ENCODE data around the gene FOXK1.

Gene FOXK1

GRCh38 chr7:4765776-4766490 is 83.8 kb downstream of the FOXK1 start:
- H3K4me3 ChIP-seq (ENCODE audit: low read depth, low read length), result no peak overlapping the region
- no peaks in the 10 kb centered on the region for H3K4me1 ChIP-seq (ENCODE audit: control insufficient read depth, insufficient read depth, low read length, unreplicated experiment)
- H3K27ac ChIP-seq (ENCODE audit: low read depth, low read length), result no peak overlapping the region
- H3K79me2 ChIP-seq (ENCODE audit: control insufficient read depth, insufficient read depth, low read length, unreplicated experiment), result no peaks in the 10 kb centered on the region
- H3K36me3 ChIP-seq (ENCODE audit: insufficient read depth, low read length), result peaks cover 7% of the 10 kb centered on the region; the same call in 1 of the 2 replicates
- H3K27me3 ChIP-seq (ENCODE audit: insufficient read depth, low read length), result no peaks in the 10 kb centered on the region
- H2AFZ ChIP-seq (ENCODE audit: low read length, unreplicated experiment), result no peak overlapping the region

- no peak overlapping the region for H2AFZ ChIP-seq (ENCODE audit: low read length, unreplicated experiment)
- H3K36me3 ChIP-seq (ENCODE audit: insufficient read depth, low read length), result peaks cover 7% of the 10 kb centered on the region; the same call in 1 of the 2 replicates
- H3K79me2 ChIP-seq (ENCODE audit: control insufficient read depth, insufficient read depth, low read length, unreplicated experiment), result no peaks in the 10 kb centered on the region
- no peak overlapping the region for H3K27ac ChIP-seq (ENCODE audit: low read depth, low read length)
- no peak overlapping the region for H3K4me3 ChIP-seq (ENCODE audit: low read depth, low read length)
- H3K4me1 ChIP-seq (ENCODE audit: control insufficient read depth, insufficient read depth, low read length, unreplicated experiment), result no peaks in the 10 kb centered on the region
- H3K27me3 ChIP-seq (ENCODE audit: insufficient read depth, low read length), result no peaks in the 10 kb centered on the region
Measured at GRCh38 chr7:4766666-4767519, 84.8 kb downstream of the FOXK1 start.

GRCh38 chr7:4768597-4769569 is 86.8 kb downstream of the FOXK1 start:
- Histone ChIP-seq H3K27ac (ENCODE audit: low read depth, low read length) (no peak overlapping the region), H3K36me3 (ENCODE audit: insufficient read depth, low read length) (no peaks in the 10 kb centered on the region), H3K4me3 (ENCODE audit: low read depth, low read length) (no peak overlapping the region), H3K4me1 (ENCODE audit: control insufficient read depth, insufficient read depth, low read length, unreplicated experiment) (peaks cover 1% of the 10 kb centered on the region), H2AFZ (ENCODE audit: low read length, unreplicated experiment) (no peak overlapping the region), H3K27me3 (ENCODE audit: insufficient read depth, low read length) (no peaks in the 10 kb centered on the region), H3K79me2 (ENCODE audit: control insufficient read depth, insufficient read depth, low read length, unreplicated experiment) (no peaks in the 10 kb centered on the region)

GRCh38 chr7:4769761-4770160 is 87.7 kb downstream of the FOXK1 start:
- H3K4me1 ChIP-seq (ENCODE audit: control insufficient read depth, insufficient read depth, low read length, unreplicated experiment), result peaks cover 10% of the 10 kb centered on the region
- H3K79me2 ChIP-seq (ENCODE audit: control insufficient read depth, insufficient read depth, low read length, unreplicated experiment), result no peaks in the 10 kb centered on the region
- H3K27me3 ChIP-seq (ENCODE audit: insufficient read depth, low read length), result no peaks in the 10 kb centered on the region
- H3K27ac ChIP-seq (ENCODE audit: low read depth, low read length), result no peak overlapping the region
- H3K4me3 ChIP-seq (ENCODE audit: low read depth, low read length), result no peak overlapping the region
- H2AFZ ChIP-seq (ENCODE audit: low read length, unreplicated experiment), result no peak overlapping the region
- H3K36me3 ChIP-seq (ENCODE audit: insufficient read depth, low read length), result no peaks in the 10 kb centered on the region

GRCh38 chr7:4770886-4771285 is 88.8 kb downstream of the FOXK1 start:
- H3K4me1 ChIP-seq (ENCODE audit: control insufficient read depth, insufficient read depth, low read length, unreplicated experiment), result peaks cover 10% of the 10 kb centered on the region
- no peak overlapping the region for H3K27ac ChIP-seq (ENCODE audit: low read depth, low read length)
- H3K27me3 ChIP-seq (ENCODE audit: insufficient read depth, low read length), result no peaks in the 10 kb centered on the region
- no peak overlapping the region for H2AFZ ChIP-seq (ENCODE audit: low read length, unreplicated experiment)
- H3K4me3 ChIP-seq (ENCODE audit: low read depth, low read length), result no peak overlapping the region
- H3K79me2 ChIP-seq (ENCODE audit: control insufficient read depth, insufficient read depth, low read length, unreplicated experiment), result peaks cover 5% of the 10 kb centered on the region
- no peaks in the 10 kb centered on the region for H3K36me3 ChIP-seq (ENCODE audit: insufficient read depth, low read length)

- Histone ChIP-seq H3K4me1 (ENCODE audit: control insufficient read depth, insufficient read depth, low read length, unreplicated experiment) (peaks cover 12% of the 10 kb centered on the region), H3K36me3 (ENCODE audit: insufficient read depth, low read length) (no peaks in the 10 kb centered on the region), H3K27me3 (ENCODE audit: insufficient read depth, low read length) (no peaks in the 10 kb centered on the region), H3K4me3 (ENCODE audit: low read depth, low read length) (no peak overlapping the region), H3K27ac (ENCODE audit: low read depth, low read length) (no peak overlapping the region), H2AFZ (ENCODE audit: low read length, unreplicated experiment) (no peak overlapping the region), H3K79me2 (ENCODE audit: control insufficient read depth, insufficient read depth, low read length, unreplicated experiment) (peaks cover 13% of the 10 kb centered on the region)
Measured at GRCh38 chr7:4771737-4772136, 89.6 kb downstream of the FOXK1 start.

- Histone ChIP-seq H3K4me1 (ENCODE audit: control insufficient read depth, insufficient read depth, low read length, unreplicated experiment) (peaks cover 15% of the 10 kb centered on the region), H3K27ac (ENCODE audit: low read depth, low read length) (no peak overlapping the region), H2AFZ (ENCODE audit: low read length, unreplicated experiment) (no peak overlapping the region), H3K27me3 (ENCODE audit: insufficient read depth, low read length) (no peaks in the 10 kb centered on the region), H3K4me3 (ENCODE audit: low read depth, low read length) (no peak overlapping the region), H3K36me3 (ENCODE audit: insufficient read depth, low read length) (no peaks in the 10 kb centered on the region), H3K79me2 (ENCODE audit: control insufficient read depth, insufficient read depth, low read length, unreplicated experiment) (peaks cover 18% of the 10 kb centered on the region)
Measured at GRCh38 chr7:4772306-4772705, 90.2 kb downstream of the FOXK1 start.

GRCh38 chr7:4774007-4774406 is 91.9 kb downstream of the FOXK1 start:
- Histone ChIP-seq H3K27me3 (ENCODE audit: insufficient read depth, low read length) (no peaks in the 10 kb centered on the region), H2AFZ (ENCODE audit: low read length, unreplicated experiment) (no peak overlapping the region), H3K36me3 (ENCODE audit: insufficient read depth, low read length) (no peaks in the 10 kb centered on the region), H3K4me1 (ENCODE audit: control insufficient read depth, insufficient read depth, low read length, unreplicated experiment) (peaks cover 25% of the 10 kb centered on the region), H3K79me2 (ENCODE audit: control insufficient read depth, insufficient read depth, low read length, unreplicated experiment) (peaks cover 30% of the 10 kb centered on the region), H3K4me3 (ENCODE audit: low read depth, low read length) (peak overlapping the region; percentile 94), H3K27ac (ENCODE audit: low read depth, low read length) (0 out of 2 replicates have a peak overlapping the region, but pooled peaks have one; percentile 92)

GRCh38 chr7:4774658-4775249 is 92.7 kb downstream of the FOXK1 start:
- Histone ChIP-seq H3K4me1 (ENCODE audit: control insufficient read depth, insufficient read depth, low read length, unreplicated experiment) (peaks cover 25% of the 10 kb centered on the region), H3K36me3 (ENCODE audit: insufficient read depth, low read length) (no peaks in the 10 kb centered on the region), H2AFZ (ENCODE audit: low read length, unreplicated experiment) (peak overlapping the region; percentile 95)

More at GRCh38 chr7:4774658-4775249, 92.7 kb downstream of the FOXK1 start:
- Histone ChIP-seq H3K4me3 (ENCODE audit: low read depth, low read length) (peak overlapping the region; percentile 94), H3K79me2 (ENCODE audit: control insufficient read depth, insufficient read depth, low read length, unreplicated experiment) (peaks cover 31% of the 10 kb centered on the region), H3K27ac (ENCODE audit: low read depth, low read length) (peak overlapping the region; percentile 92), H3K27me3 (ENCODE audit: insufficient read depth, low read length) (no peaks in the 10 kb centered on the region)

Measured in ACC112 (cell line).